Neuronal stem cell (in vitro differentiated cells): ENCODE measurements around the gene FOXO1.

Source experiments
- DNase-seq: peaks from one replicate; pipeline ENCODE4 v3.0.0-alpha.2; 2013; ENCODE audit warnings: low spot score
- H2AFZ ChIP-seq: one replicate; pipeline ENCODE4 v1.6.1; 2013; ENCODE audit warnings: mild to moderate bottlenecking, low read length, inconsistent platforms
- H2AK5ac ChIP-seq: 2 replicates; pipeline ENCODE4 v1.6.1; 2013; ENCODE audit warnings: low read depth, mild to moderate bottlenecking, inconsistent platforms, low read length, moderate library complexity, mixed read lengths
- H2BK120ac ChIP-seq: 2 replicates; pipeline ENCODE4 v1.6.1; 2013; ENCODE audit warnings: low read depth, mild to moderate bottlenecking, inconsistent platforms, low read length, moderate library complexity, mixed read lengths
- H2BK12ac ChIP-seq: one replicate; pipeline ENCODE4 v1.6.1; 2013; ENCODE audit warnings: low read length, inconsistent platforms
- H2BK15ac ChIP-seq: 2 replicates; pipeline ENCODE4 v1.6.1; 2013; ENCODE audit warnings: mild to moderate bottlenecking, low read length, inconsistent platforms, mixed read lengths
- H2BK5ac ChIP-seq: one replicate; pipeline ENCODE4 v1.6.1; 2013; ENCODE audit warnings: inconsistent platforms, mild to moderate bottlenecking, low read length, moderate library complexity
- H3K14ac ChIP-seq: one replicate; pipeline ENCODE4 v1.6.1; 2013; ENCODE audit warnings: low read length, inconsistent platforms
- H3K18ac ChIP-seq: 2 replicates; pipeline ENCODE4 v1.6.1; 2013; ENCODE audit warnings: low read length, inconsistent platforms
- H3K23ac ChIP-seq: 2 replicates; pipeline ENCODE4 v1.6.1; 2013; ENCODE audit warnings: low read depth, mild to moderate bottlenecking, mixed read lengths, low read length, inconsistent platforms; ENCODE audit not compliant: poor library complexity
- H3K27ac ChIP-seq: replicated peaks from 3 replicates; pipeline ENCODE4 v1.5.1; 2013; ENCODE audit warnings: low read length, inconsistent platforms
- H3K27me3 ChIP-seq, 3 experiments: 2 replicates each; pipeline ENCODE4 v1.6.1; 2013; ENCODE audit warnings: low read length in 3 of 3, mild to moderate bottlenecking in 2 of 3, inconsistent platforms in 1 of 3, low read depth in 1 of 3, mixed read lengths in 1 of 3, moderate library complexity in 1 of 3; ENCODE audit not compliant: control insufficient read depth in 3 of 3, insufficient read depth in 3 of 3
- H3K36me3 ChIP-seq, 2 donors: replicated peaks in 1 of 2; 2 replicates each; pipeline ENCODE4 v1.6.1; 2013; ENCODE audit warnings: low read length in 2 of 2; ENCODE audit not compliant: control insufficient read depth in 2 of 2, insufficient read depth in 2 of 2
- H3K4ac ChIP-seq: 2 replicates; pipeline ENCODE4 v1.6.1; 2013; ENCODE audit warnings: inconsistent platforms, mild to moderate bottlenecking, low read length, moderate library complexity
- H3K4me1 ChIP-seq, 2 donors: 1 replicate in 1 of 2; 2 replicates in 1 of 2; pipeline ENCODE4 v1.6.1; 2013; ENCODE audit warnings: low read length in 2 of 2, low read depth in 1 of 2; ENCODE audit not compliant: control insufficient read depth in 2 of 2, insufficient read depth in 1 of 2
- H3K4me2 ChIP-seq: one replicate; pipeline ENCODE4 v1.6.1; 2013; ENCODE audit warnings: mild to moderate bottlenecking, low read length, inconsistent platforms; ENCODE audit not compliant: insufficient read depth, poor library complexity, severe bottlenecking
- H3K4me3 ChIP-seq, 2 donors: 2 replicates each; pipeline ENCODE4 v1.5.1; 2013; ENCODE audit warnings: low read length in 2 of 2, mild to moderate bottlenecking in 2 of 2, inconsistent platforms in 1 of 2, moderate library complexity in 1 of 2
- H3K79me1 ChIP-seq: one replicate; pipeline ENCODE4 v1.6.1; 2013; ENCODE audit warnings: low read depth, mild to moderate bottlenecking, inconsistent platforms, low read length, moderate library complexity
- H3K9ac ChIP-seq: one replicate; pipeline ENCODE4 v1.6.1; 2013; ENCODE audit warnings: mild to moderate bottlenecking, low read depth, low read length, inconsistent platforms; ENCODE audit not compliant: poor library complexity
- H3K9me3 ChIP-seq, 2 donors: replicated peaks in 1 of 2; 2 replicates each; pipeline versions ENCODE3 to v1.6.1; 2013; ENCODE audit warnings: low read length in 2 of 2, mild to moderate bottlenecking in 2 of 2, inconsistent platforms in 1 of 2, low read depth in 1 of 2, mixed read lengths in 1 of 2, moderate library complexity in 1 of 2; ENCODE audit not compliant: control insufficient read depth in 2 of 2, insufficient read depth in 1 of 2
- H4K8ac ChIP-seq: one replicate; pipeline ENCODE4 v1.6.1; 2013; ENCODE audit warnings: low read depth, mild to moderate bottlenecking, inconsistent platforms, low read length, moderate library complexity
- H4K91ac ChIP-seq: one replicate; pipeline ENCODE4 v1.6.1; 2013; ENCODE audit warnings: low read length, low read depth, mild to moderate bottlenecking, inconsistent platforms; ENCODE audit not compliant: poor library complexity
- WGBS, 2 donors: extraction: QIAGEN DNeasy Blood & Tissue Kit; methylation state at CpG; one replicate each; pipeline ENCODE4 v1.1.7; 2013; ENCODE audit warnings: missing lambda C conversion rate in 2 of 2, mixed read lengths in 1 of 2; ENCODE audit not compliant: insufficient read length in 2 of 2, insufficient replicate concordance in 1 of 2; ENCODE audit errors: extremely low coverage in 2 of 2; 5-methylcytosine and 5-hydroxymethylcytosine counted together

FOXO1 gene

DNA sequence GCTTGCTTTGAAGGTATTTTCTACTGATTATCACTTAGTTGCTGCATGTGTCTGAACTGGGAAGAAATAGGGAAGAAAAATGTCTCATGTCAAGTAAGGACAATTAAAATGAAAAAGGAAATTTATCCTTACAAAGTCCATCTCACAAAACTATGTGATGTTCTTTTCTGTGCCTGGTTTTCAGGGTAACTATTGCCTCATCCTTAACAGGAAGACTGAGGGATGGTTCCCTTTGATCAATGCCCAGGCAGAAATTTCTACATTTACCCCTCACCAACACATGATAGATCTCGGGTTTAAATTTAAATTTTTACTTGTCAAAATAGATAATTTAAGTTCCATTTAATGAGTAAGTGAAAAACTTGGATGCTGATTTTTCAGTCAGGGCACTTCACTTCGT is 3.9 kb upstream of the FOXO1 start:
- no peaks in the 10 kb centered on the region for H3K79me1 ChIP-seq
- peaks cover 0 to 9% (median 0%) of the 10 kb centered on the region in 3 experiments for H3K27me3 ChIP-seq
- no peak overlapping the region for H3K9ac ChIP-seq
- H4K91ac ChIP-seq: no peak overlapping the region
- no peaks in the 10 kb centered on the region for H3K36me3 ChIP-seq
- H2BK5ac ChIP-seq: no peak overlapping the region
- no peak for DNase-seq
- H3K4me3 ChIP-seq: no peak overlapping the region
- WGBS, 2 donors: no CpG with 5 or more reads among the region's 2 CpGs
- H3K9me3 ChIP-seq: no peaks in the 10 kb centered on the region
- H3K18ac ChIP-seq: no peak overlapping the region
- no peak overlapping the region for H3K4me2 ChIP-seq
- no peak overlapping the region for H3K23ac ChIP-seq
- H3K4ac ChIP-seq: no peak overlapping the region
- no peak overlapping the region for H4K8ac ChIP-seq
- H2AFZ ChIP-seq: no peak overlapping the region
- no peak overlapping the region for H2AK5ac ChIP-seq
- no peak overlapping the region for H2BK15ac ChIP-seq
- H3K27ac ChIP-seq: no peak overlapping the region
- no peak overlapping the region for H2BK12ac ChIP-seq
- no peak overlapping the region for H3K14ac ChIP-seq
- no peak overlapping the region for H2BK120ac ChIP-seq
- peaks cover 0 to 6% of the 10 kb centered on the region in 2 donors for H3K4me1 ChIP-seq

DNA sequence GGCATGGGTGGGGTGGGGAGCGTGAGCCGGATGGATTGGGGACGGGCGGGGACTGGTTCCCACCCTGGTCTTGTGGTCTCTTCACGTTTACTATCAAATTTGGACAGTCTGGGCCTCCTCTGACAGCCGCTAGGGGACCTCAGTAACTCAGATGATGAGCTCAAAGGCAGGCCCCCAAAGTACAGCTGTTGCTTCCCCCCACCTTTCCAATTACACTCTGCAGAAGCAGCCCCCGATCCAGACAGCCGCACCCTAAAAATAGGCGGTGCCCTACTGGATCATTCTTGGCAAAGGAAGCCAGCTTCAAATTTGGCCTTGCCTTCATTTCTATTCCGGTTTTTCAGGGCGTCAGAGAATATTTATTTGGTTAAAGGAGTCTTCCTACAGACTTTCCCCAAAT is 1.9 kb upstream of the FOXO1 start:
- no peak overlapping the region for H3K18ac ChIP-seq
- no peak overlapping the region for H3K4me3 ChIP-seq
- H4K91ac ChIP-seq: no peak overlapping the region

DNA sequence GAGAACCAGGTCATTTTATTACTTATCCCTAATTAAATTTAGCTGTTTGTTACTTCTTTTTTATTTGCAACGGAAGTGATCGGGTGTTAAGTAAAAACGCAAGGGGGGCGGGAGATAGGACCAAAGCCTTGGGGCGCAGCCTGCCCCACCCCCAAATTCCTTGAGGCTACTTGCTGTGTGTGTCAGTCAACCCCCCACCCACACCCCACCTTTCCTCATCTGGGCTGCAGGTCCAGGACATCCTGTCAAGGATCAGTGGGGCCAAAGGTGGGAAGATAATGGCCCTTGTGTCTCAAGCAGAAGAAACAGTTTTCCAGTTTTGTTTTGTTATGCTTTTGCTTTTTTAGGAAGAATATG is 1.2 kb upstream of the FOXO1 start:
- Histone ChIP-seq H2BK120ac (no peak overlapping the region), H3K79me1 (peaks cover 4% of the 10 kb centered on the region), H3K14ac (no peak overlapping the region), H2BK5ac (no peak overlapping the region), H3K4me3 (peak overlapping the region; percentile 78 to 94), H3K9me3 (no peaks in the 10 kb centered on the region), H3K36me3 (no peaks in the 10 kb centered on the region), H3K23ac (no peak overlapping the region), H2BK12ac (no peak overlapping the region), H3K9ac (no peak overlapping the region), H3K4me2 (peak overlapping the region; percentile 97), H2AK5ac (no peak overlapping the region), H3K27me3 (peaks cover 0 to 25% (median 6%) of the 10 kb centered on the region in 3 experiments), H3K4me1 (peaks cover 4 to 17% of the 10 kb centered on the region in 2 donors), H2BK15ac (no peak overlapping the region), H3K27ac (no peak overlapping the region), H2AFZ (peak overlapping the region; percentile 96), H3K18ac (no peak overlapping the region), H4K91ac (no peak overlapping the region), H4K8ac (no peak overlapping the region), H3K4ac (no peak overlapping the region)
- DNase-seq: no peak
- WGBS, 2 donors: no CpG with 5 or more reads among the region's 5 CpGs

More for the DNA sequence above, 1.9 kb upstream of the FOXO1 start:
- peaks cover 0 to 25% (median 6%) of the 10 kb centered on the region in 3 experiments for H3K27me3 ChIP-seq
- H2AFZ ChIP-seq: no peak overlapping the region
- H2BK12ac ChIP-seq: no peak overlapping the region
- peaks cover 4% of the 10 kb centered on the region for H3K79me1 ChIP-seq
- no peak overlapping the region for H2BK15ac ChIP-seq
- no peak overlapping the region for H3K27ac ChIP-seq
- H2BK120ac ChIP-seq: no peak overlapping the region
- no peak overlapping the region for H2AK5ac ChIP-seq
- no peak for DNase-seq
- no peak overlapping the region for H3K14ac ChIP-seq
- no CpG with 5 or more reads among the region's 11 CpGs for WGBS, 2 donors
- H2BK5ac ChIP-seq: no peak overlapping the region
- no peaks in the 10 kb centered on the region for H3K36me3 ChIP-seq
- no peak overlapping the region for H3K4me2 ChIP-seq
- no peak overlapping the region for H4K8ac ChIP-seq
- H3K23ac ChIP-seq: no peak overlapping the region
- no peak overlapping the region for H3K9ac ChIP-seq
- peaks cover 4 to 11% of the 10 kb centered on the region in 2 donors for H3K4me1 ChIP-seq
- no peaks in the 10 kb centered on the region for H3K9me3 ChIP-seq
- H3K4ac ChIP-seq: no peak overlapping the region

DNA sequence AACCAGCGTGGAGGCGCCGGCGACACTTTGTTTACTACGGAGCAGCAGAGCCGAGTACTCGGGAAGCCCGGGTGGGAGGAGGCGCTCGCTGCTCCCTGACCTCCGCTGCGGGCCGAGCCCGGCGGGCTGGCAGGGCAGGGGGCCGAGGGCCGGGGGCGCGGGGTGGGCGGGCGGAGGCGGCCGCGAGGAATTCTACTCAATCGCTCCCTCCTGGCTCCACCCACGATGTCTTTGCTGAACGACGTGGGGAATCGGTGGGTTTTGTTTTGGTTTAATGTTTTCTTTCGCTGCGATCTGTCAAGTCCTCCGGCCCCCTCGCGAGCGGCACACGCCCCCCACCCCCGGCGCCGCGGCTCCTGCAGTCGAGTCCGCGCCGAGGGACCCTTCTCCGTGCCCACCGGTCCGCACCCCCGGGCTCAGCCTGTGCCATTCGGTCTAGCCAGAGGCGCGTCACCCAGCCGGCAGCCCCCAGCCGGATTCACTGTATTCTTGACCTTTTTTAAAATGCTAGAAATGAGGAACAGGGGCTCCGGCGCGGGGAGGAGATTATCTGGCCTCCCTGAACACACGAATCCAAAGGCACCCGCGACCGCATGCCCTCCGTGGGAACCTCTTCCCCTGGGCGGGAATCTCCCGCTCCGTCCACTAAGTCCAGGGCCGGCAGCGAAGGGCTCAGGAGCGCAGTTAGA is 636 bp upstream of the FOXO1 start:
- Histone ChIP-seq H3K27me3 (peaks cover 0 to 25% (median 6%) of the 10 kb centered on the region in 3 experiments), H3K4me3 (peak overlapping the region; percentile 78 to 94), H3K9me3 (no peaks in the 10 kb centered on the region), H3K23ac (peak overlapping the region; percentile 43), H4K8ac (peak overlapping the region; percentile 17), H2BK120ac (no peak overlapping the region), H2BK12ac (peak overlapping the region; percentile 22), H3K4ac (no peak overlapping the region), H3K9ac (peak overlapping the region; percentile 77), H3K14ac (peak overlapping the region; percentile 56), H2BK5ac (no peak overlapping the region), H2AFZ (peak overlapping the region; percentile 96), H2BK15ac (peak overlapping the region; percentile 89), H3K18ac (peak overlapping the region; percentile 87), H3K4me2 (peak overlapping the region; percentile 97), H3K79me1 (peaks cover 4% of the 10 kb centered on the region), H2AK5ac (peak overlapping the region; percentile 84), H3K36me3 (no peaks in the 10 kb centered on the region), H4K91ac (no peak overlapping the region), H3K4me1 (peaks cover 4 to 20% of the 10 kb centered on the region in 2 donors), H3K27ac (no peak overlapping the region)
- DNase-seq: peak; percentile 69
- no CpG with 5 or more reads among the region's 67 CpGs for WGBS, 2 donors
